NCI-H345 (cell line): ENCODE results near the gene MICALL2.
A peak's percentile ranks its signal among the peaks of the same experiment; 100 is the strongest.

Experiments
- DNase-seq: peaks from one replicate; lab custom pipeline; 2025; lab: John Stamatoyannopoulos, UW

MICALL2 gene

GRCh38 chr7:1415389-1415990, 43.8 kb downstream of the MICALL2 start:
- no peak for DNase-seq

GRCh38 chr7:1413936-1414639, 45.2 kb downstream of the MICALL2 start:
- no peak for DNase-seq

GRCh38 chr7:1412322-1413261, 46.7 kb downstream of the MICALL2 start:
- peak; percentile 91 for DNase-seq

GRCh38 chr7:1411414-1411813, 47.9 kb downstream of the MICALL2 start:
- no peak for DNase-seq

- no peak for DNase-seq
Observed at GRCh38 chr7:1410992-1411391, 48.3 kb downstream of the MICALL2 start.

- no peak for DNase-seq
Observed at GRCh38 chr7:1409555-1409954, 49.7 kb downstream of the MICALL2 start.

- DNase-seq: no peak
Observed at GRCh38 chr7:1408466-1408865, 50.8 kb downstream of the MICALL2 start.

- peak; percentile 10 for DNase-seq
Observed at GRCh38 chr7:1407892-1408291, 51.4 kb downstream of the MICALL2 start.

- DNase-seq: no peak
Observed at GRCh38 chr7:1404898-1405548, 54.2 kb downstream of the MICALL2 start.

GRCh38 chr7:1404460-1404809, 54.8 kb downstream of the MICALL2 start:
- DNase-seq: no peak

GRCh38 chr7:1403638-1404459, 55.4 kb downstream of the MICALL2 start:
- no peak for DNase-seq

GRCh38 chr7:1402791-1403637, 56.3 kb downstream of the MICALL2 start:
- DNase-seq: no peak

GRCh38 chr7:1402110-1402790, 57.0 kb downstream of the MICALL2 start:
- DNase-seq: no peak

- DNase-seq: no peak
Observed at GRCh38 chr7:1401011-1401410, 58.3 kb downstream of the MICALL2 start.

GRCh38 chr7:1400371-1400770, 58.9 kb downstream of the MICALL2 start:
- no peak for DNase-seq

GRCh38 chr7:1397491-1398327, 61.6 kb downstream of the MICALL2 start:
- no peak for DNase-seq

GRCh38 chr7:1396195-1396594, 63.1 kb downstream of the MICALL2 start:
- no peak for DNase-seq

GRCh38 chr7:1395211-1396070, 63.8 kb downstream of the MICALL2 start:
- no peak for DNase-seq
